Thyroid gland (tissue), 4 donors: ENCODE measurements around the gene ZNF239. TPM values are rescaled to one million over a fixed set of nuclear protein-coding genes. Genes with fewer than 3 reads are reported as not detected.
"Not testable (repeated sequence)": the region's sequence is repeated elsewhere in the genome, so short reads cannot be mapped to it uniquely, and the experiment has no call there.

ENCODE experiments used
- DNase-seq, 2 donors: peaks; one replicate each; pipeline ENCODE4 v3.0.0-alpha.2; 2019
- H3K27ac ChIP-seq, 3 donors: fragments of 200-600 bp; sonication (generic); 1 replicate in 2 of 3; 2 replicates in 1 of 3; pipeline ENCODE4 v1.5.1; 2016 to 2019; ENCODE audit warnings: mild to moderate bottlenecking in 1 of 3, moderate library complexity in 1 of 3
- H3K27me3 ChIP-seq: fragments of 200-600 bp; sonication (generic); one replicate; pipeline ENCODE4 v1.5.1; 2019
- H3K36me3 ChIP-seq, 2 donors: fragments of 200-600 bp; sonication (generic); one replicate each; pipeline ENCODE4 v1.5.1; 2016 to 2019
- H3K4me1 ChIP-seq, 2 donors: fragments of 200-600 bp; sonication (generic); one replicate each; pipeline ENCODE4 v1.5.1; 2017 to 2019
- H3K4me3 ChIP-seq, 3 donors: fragments of 200-600 bp; sonication (generic); replicated peaks in 1 of 3; 1 replicate in 2 of 3; 2 replicates in 1 of 3; pipeline ENCODE4 v1.5.1; 2016; ENCODE audit warnings: mild to moderate bottlenecking in 1 of 3
- H3K9me3 ChIP-seq: fragments of 200-600 bp; sonication (generic); one replicate; pipeline ENCODE4 v1.5.1; 2017
- POLR2A ChIP-seq, 2 donors: fragments of 450-650 bp; IDR thresholded peaks; one replicate each; pipeline ENCODE4 v1.6.1; 2017; ENCODE audit warnings: antibody characterized with exemption in 2 of 2, mild to moderate bottlenecking in 2 of 2, moderate library complexity in 1 of 2
- WGBS, 2 donors: methylation state at CpG; one replicate each; pipeline ENCODE4 v1.1.5; 2017; 5-methylcytosine and 5-hydroxymethylcytosine counted together
- intact Hi-C: fragments of 100-400 bp; cut with DNase I; formaldehyde crosslinking; loops from one replicate; pipeline ENCODE4 v1.15.1; 2023
- total RNA-seq, 4 donors: library from RNA; depleted of rRNA; stranded (reverse); fragments of >200 nt; gene quantifications; one replicate each; pipeline ENCODE4 v1.2.3, GENCODE V29; 2016
- TF ChIP-seq, protein P1 (sequence below), 6 experiments: fragments of 200-600 bp in 3 of 6; fragments of 450-650 bp in 3 of 6; sonication (generic) in 3 of 6; IDR thresholded peaks; one replicate each; pipeline ENCODE4 v1.5.1; 2016 to 2019; ENCODE audit warnings: antibody characterized with exemption in 6 of 6, mild to moderate bottlenecking in 2 of 6, inconsistent platforms in 1 of 6, moderate library complexity in 1 of 6

ZNF239 gene
- total RNA-seq, 4 donors from 2014 or later: 4.8 to 8.7 (median 6.6) TPM

DNA sequence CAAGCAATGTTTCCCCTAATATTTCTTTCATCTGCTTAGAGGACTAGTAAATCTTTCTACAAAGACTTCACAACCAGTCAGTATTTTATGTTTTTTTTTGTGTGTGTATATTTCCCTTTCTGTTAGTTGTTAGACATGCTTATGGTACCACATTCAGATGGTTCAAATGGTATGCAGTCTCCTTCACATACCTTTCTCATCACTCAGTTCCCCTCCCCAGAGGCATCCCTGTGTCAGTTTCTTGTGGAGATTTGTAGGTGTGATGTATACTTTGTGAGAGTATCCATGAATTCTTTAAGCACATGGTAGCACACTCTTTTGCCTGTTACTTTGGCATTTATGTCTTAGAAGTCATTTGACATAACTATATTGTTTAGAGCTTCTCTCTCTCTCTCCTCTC lies 36.2 kb upstream of the ZNF239 start:
- no peak for DNase-seq
- H3K36me3 ChIP-seq: no peaks in the 10 kb centered on the region
- H3K27ac ChIP-seq: no peak overlapping the region
- no peaks in the 10 kb centered on the region for H3K27me3 ChIP-seq
- TF ChIP-seq, protein P1, sequence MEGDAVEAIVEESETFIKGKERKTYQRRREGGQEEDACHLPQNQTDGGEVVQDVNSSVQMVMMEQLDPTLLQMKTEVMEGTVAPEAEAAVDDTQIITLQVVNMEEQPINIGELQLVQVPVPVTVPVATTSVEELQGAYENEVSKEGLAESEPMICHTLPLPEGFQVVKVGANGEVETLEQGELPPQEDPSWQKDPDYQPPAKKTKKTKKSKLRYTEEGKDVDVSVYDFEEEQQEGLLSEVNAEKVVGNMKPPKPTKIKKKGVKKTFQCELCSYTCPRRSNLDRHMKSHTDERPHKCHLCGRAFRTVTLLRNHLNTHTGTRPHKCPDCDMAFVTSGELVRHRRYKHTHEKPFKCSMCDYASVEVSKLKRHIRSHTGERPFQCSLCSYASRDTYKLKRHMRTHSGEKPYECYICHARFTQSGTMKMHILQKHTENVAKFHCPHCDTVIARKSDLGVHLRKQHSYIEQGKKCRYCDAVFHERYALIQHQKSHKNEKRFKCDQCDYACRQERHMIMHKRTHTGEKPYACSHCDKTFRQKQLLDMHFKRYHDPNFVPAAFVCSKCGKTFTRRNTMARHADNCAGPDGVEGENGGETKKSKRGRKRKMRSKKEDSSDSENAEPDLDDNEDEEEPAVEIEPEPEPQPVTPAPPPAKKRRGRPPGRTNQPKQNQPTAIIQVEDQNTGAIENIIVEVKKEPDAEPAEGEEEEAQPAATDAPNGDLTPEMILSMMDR (IDR thresholded peaks at IDR 0.05): no peak
- TF ChIP-seq POLR2A (IDR thresholded peaks at IDR 0.05): no peak
- no peaks in the 10 kb centered on the region for H3K9me3 ChIP-seq
- H3K4me3 ChIP-seq: no peak overlapping the region
- intact Hi-C loops: loop anchor here (5.0 kb wide), 1 partner anchor 37 kb away; the partner anchor contains the start of gene ZNF32
- peaks cover 0 to 3% of the 10 kb centered on the region in 2 donors for H3K4me1 ChIP-seq

GRCh38 chr10:43607199-43607573 lies 32.8 kb upstream of the ZNF239 start:
- DNase-seq: no peak
- H3K4me3 ChIP-seq: peak overlapping the region in 1 of 3 donors; percentile 68
- TF ChIP-seq, protein P1 (IDR thresholded peaks at IDR 0.05): no peak
- TF ChIP-seq POLR2A (IDR thresholded peaks at IDR 0.05): no peak
- intact Hi-C loops: loop anchor here (5.0 kb wide), 1 partner anchor 35 kb away; the partner anchor contains the start of gene ZNF239
- no peaks in the 10 kb centered on the region for H3K9me3 ChIP-seq
- H3K27ac ChIP-seq: no peak overlapping the region
- no peaks in the 10 kb centered on the region for H3K27me3 ChIP-seq
- H3K4me1 ChIP-seq: peaks cover 0 to 3% of the 10 kb centered on the region in 2 donors
- H3K36me3 ChIP-seq: no peaks in the 10 kb centered on the region
- WGBS, 2 donors: 82 to 85% methylated on average over 10 of the region's 10 CpGs

DNA sequence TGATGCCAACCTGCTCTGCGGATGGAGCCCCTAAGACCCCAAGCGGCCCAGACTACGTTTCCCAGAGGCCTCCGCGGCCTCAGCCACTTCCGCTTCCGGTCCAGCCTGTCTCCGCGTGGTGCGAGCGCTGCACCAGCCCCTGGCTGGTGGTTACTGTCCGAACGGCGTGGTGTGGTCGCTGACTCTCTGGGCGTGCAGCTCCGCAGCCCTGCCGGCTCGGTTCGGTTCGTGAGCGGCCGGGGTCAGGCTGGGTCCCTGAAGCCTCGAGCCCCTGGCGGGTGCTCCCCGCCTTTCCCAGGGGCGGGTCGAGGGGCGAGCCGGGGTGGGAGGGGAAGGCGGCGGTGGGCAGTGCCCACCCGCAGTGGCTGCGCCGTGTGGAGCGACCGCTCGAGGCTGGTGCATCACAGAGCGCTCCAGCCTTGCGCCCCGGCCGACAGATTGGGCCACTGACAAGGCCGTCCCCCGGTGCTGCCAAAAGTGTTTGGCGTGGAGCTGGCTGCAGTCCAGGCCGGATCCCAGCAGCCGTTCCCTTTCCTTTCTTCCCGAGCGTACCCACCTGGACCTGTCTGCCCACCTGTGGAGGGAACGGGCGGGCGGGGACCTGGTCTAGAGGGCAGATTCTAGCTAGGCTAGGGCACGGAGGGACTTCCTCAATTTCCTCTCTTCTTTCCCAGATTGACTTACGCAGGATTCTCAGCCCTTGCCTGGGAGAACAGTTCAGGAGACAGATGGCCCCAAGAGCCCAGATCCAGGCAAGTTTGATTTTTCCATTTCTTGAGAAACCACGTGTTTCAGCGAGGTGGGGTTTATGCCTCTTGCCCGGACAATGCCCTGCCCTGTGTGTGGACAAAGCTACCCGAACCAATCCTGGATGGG lies 32.1 kb upstream of the ZNF239 start, which contains the start of gene ZNF485:
TSS of gene ZNF485 (plus strand) at position 116 of the 876 bp plus-strand sequence. CDS start at position 729, 613 bp downstream.
- H3K9me3 ChIP-seq: no peaks in the 10 kb centered on the region
- intact Hi-C loops: loop anchor here (5.0 kb wide), 1 partner anchor 34 kb away; the partner anchor contains the start of gene ZNF239
- no peaks in the 10 kb centered on the region for H3K36me3 ChIP-seq
- TF ChIP-seq, protein P1 (IDR thresholded peaks at IDR 0.05): no peak
- peak in 1 of 2 donors; percentile 41 for TF ChIP-seq POLR2A (IDR thresholded peaks at IDR 0.05)
- 3 to 12% methylated on average over 12 to 29 of the region's 58 CpGs for WGBS, 2 donors
- peak within 1 kb of the TSS in 2 of 3 donors; percentile 32 to 58 for H3K27ac ChIP-seq
- peaks cover 0 to 3% of the 10 kb centered on the region in 2 donors for H3K4me1 ChIP-seq
- H3K4me3 ChIP-seq: peak within 1 kb of the TSS; percentile 68 to 73 (median 68)
- peak; percentile 66 to 71 for DNase-seq
- H3K27me3 ChIP-seq: no peaks in the 10 kb centered on the region

GRCh38 chr10:43605850-43606322 lies 31.5 kb upstream of the ZNF239 start:
- DNase-seq: no peak
- H3K36me3 ChIP-seq: no peaks in the 10 kb centered on the region
- peaks cover 0 to 3% of the 10 kb centered on the region in 2 donors for H3K4me1 ChIP-seq
- no peaks in the 10 kb centered on the region for H3K9me3 ChIP-seq
- peak overlapping the region in 2 of 3 donors; percentile 68 for H3K4me3 ChIP-seq
- intact Hi-C loops: loop anchor here (5.0 kb wide), 1 partner anchor 34 kb away; the partner anchor contains the start of gene ZNF239
- WGBS, 2 donors: 61 to 62% methylated on average over 12 of the region's 12 CpGs
- no peaks in the 10 kb centered on the region for H3K27me3 ChIP-seq
- no peak overlapping the region for H3K27ac ChIP-seq
- TF ChIP-seq, protein P1 (IDR thresholded peaks at IDR 0.05): no peak
- TF ChIP-seq POLR2A (IDR thresholded peaks at IDR 0.05): no peak

- WGBS, 2 donors: 86 to 94% methylated on average over 6 of the region's 6 CpGs
- not testable (repeated sequence) for H3K4me3 ChIP-seq
These were observed 27.2 kb upstream of the ZNF239 start for GRCh38 chr10:43601576-43601975.

More at GRCh38 chr10:43601576-43601975, 27.2 kb upstream of the ZNF239 start:
- H3K27ac ChIP-seq, H3K27me3 ChIP-seq, H3K36me3 ChIP-seq, DNase-seq, intact Hi-C loops, H3K9me3 ChIP-seq, H3K4me1 ChIP-seq: not testable (repeated sequence)
